ENCODE measurements around the gene LTA. TPM values are rescaled to one million over a fixed set of nuclear protein-coding genes. Genes with fewer than 3 reads are reported as not detected.
A peak's percentile ranks its signal among the peaks of the same experiment; 100 is the strongest.

LTA gene
- total RNA-seq, 1 experiment from 2014 or later = not detected

DNA sequence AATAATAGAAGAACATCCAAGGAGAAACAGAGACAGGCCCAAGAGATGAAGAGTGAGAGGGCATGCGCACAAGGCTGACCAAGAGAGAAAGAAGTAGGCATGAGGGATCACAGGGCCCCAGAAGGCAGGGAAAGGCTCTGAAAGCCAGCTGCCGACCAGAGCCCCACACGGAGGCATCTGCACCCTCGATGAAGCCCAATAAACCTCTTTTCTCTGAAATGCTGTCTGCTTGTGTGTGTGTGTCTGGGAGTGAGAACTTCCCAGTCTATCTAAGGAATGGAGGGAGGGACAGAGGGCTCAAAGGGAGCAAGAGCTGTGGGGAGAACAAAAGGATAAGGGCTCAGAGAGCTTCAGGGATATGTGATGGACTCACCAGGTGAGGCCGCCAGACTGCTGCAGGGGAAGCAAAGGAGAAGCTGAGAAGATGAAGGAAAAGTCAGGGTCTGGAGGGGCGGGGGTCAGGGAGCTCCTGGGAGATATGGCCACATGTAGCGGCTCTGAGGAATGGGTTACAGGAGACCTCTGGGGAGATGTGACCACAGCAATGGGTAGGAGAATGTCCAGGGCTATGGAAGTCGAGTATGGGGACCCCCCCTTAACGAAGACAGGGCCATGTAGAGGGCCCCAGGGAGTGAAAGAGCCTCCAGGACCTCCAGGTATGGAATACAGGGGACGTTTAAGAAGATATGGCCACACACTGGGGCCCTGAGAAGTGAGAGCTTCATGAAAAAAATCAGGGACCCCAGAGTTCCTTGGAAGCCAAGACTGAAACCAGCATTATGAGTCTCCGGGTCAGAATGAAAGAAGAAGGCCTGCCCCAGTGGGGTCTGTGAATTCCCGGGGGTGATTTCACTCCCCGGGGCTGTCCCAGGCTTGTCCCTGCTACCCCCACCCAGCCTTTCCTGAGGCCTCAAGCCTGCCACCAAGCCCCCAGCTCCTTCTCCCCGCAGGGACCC, 2.3 kb downstream of the LTA start:
- no peak overlapping the region for H3K14ac ChIP-seq (ENCODE audit: insufficient read depth, low read length)
- no peak overlapping the region for H3K27ac ChIP-seq (ENCODE audit: insufficient read length, low read depth, low read length)
- no peak overlapping the region for H2BK5ac ChIP-seq (ENCODE audit: insufficient read length, low read length)
- H4K20me1 ChIP-seq (ENCODE audit: control insufficient read depth, insufficient read depth, insufficient read length) = no peaks in the 10 kb centered on the region
- H3K23me2 ChIP-seq (ENCODE audit: insufficient read length, low read depth, low read length, poor library complexity, severe bottlenecking) = peaks cover 3% of the 10 kb centered on the region
- Mint-ChIP-seq H3K27me3 (ENCODE audit: low read depth) (peaks cover 26% of the 10 kb centered on the region), H3K4me3 (peak overlapping the region in 1 of 2 experiments; percentile 52; a peak in 2 of 5 replicates), H3K9me3 (no peaks in the 10 kb centered on the region; a peak in 1 of 5 replicates), H3K36me3 (ENCODE audit: insufficient read depth in 1 of 3, low read depth in 3 of 3) (no peaks in the 10 kb centered on the region), H3K4me1 (peaks cover 13 to 23% of the 10 kb centered on the region in 2 experiments), H3K27ac (no peak overlapping the region)
- no peak overlapping the region for H2AFZ ChIP-seq (ENCODE audit: low read length)
- no peak overlapping the region for H2BK15ac ChIP-seq (ENCODE audit: low read depth, low read length)
- H2BK120ac ChIP-seq (ENCODE audit: low read depth, low read length, poor library complexity, severe bottlenecking) = no peak overlapping the region
- no peak overlapping the region for H3K18ac ChIP-seq (ENCODE audit: insufficient read length, low read depth, low read length)
- no peak overlapping the region for H4K5ac ChIP-seq (ENCODE audit: insufficient read length, low read depth, low read length)
- H3K79me1 ChIP-seq (ENCODE audit: insufficient read depth, low read depth, low read length, poor library complexity, severe bottlenecking) = no peaks in the 10 kb centered on the region
- no peak overlapping the region for H4K91ac ChIP-seq (ENCODE audit: insufficient read length, low read depth, low read length)
- H4K8ac ChIP-seq (replicated peaks; ENCODE audit: insufficient read length, low read depth, low read length) = no peak overlapping the region
- peak; percentile 40; the same call in 2 of the 3 replicates for TF ChIP-seq CTCF (conservative IDR thresholded peaks at IDR 0.05)
- no peak overlapping the region for H3K56ac ChIP-seq (ENCODE audit: insufficient read length, low read depth, low read length)
- H3K27me3 ChIP-seq (ENCODE audit: insufficient read depth, low read length) = no peaks in the 10 kb centered on the region
- H2BK12ac ChIP-seq (ENCODE audit: insufficient read length, low read depth, low read length) = no peak overlapping the region
- H3K9ac ChIP-seq (ENCODE audit: extremely low read depth, insufficient read length, low read length) = no peak overlapping the region
- H2BK20ac ChIP-seq (ENCODE audit: low read depth, low read length, poor library complexity, severe bottlenecking) = no peak overlapping the region
- H3K4ac ChIP-seq (ENCODE audit: low read depth, low read length) = no peak overlapping the region
- H3K9me3 ChIP-seq (ENCODE audit: control insufficient read depth, low read depth, low read length) = no peaks in the 10 kb centered on the region
- no peak overlapping the region for H3K4me2 ChIP-seq (ENCODE audit: insufficient read depth, insufficient read length, low read length)
- WGBS (ENCODE audit: extremely low coverage, insufficient read length, low lambda C conversion rate) = no CpG with 5 or more reads among the region's 14 CpGs
- no peak overlapping the region for H2AK5ac ChIP-seq (ENCODE audit: insufficient read length, low read length)
- H3K23ac ChIP-seq (ENCODE audit: insufficient read length, low read depth, low read length) = no peak overlapping the region
- H3K4me1 ChIP-seq (ENCODE audit: insufficient read depth, low read length) = no peaks in the 10 kb centered on the region
- H3K79me2 ChIP-seq (ENCODE audit: insufficient read depth, low read length) = no peaks in the 10 kb centered on the region
- peak; percentile 52 for DNase-seq
- H3T11ph ChIP-seq (ENCODE audit: low read length) = no peak overlapping the region

Data from H9 (cell line).